ENCODE data around the gene ARHGEF17. TPM values are rescaled to one million over a fixed set of nuclear protein-coding genes. Genes with fewer than 3 reads are reported as not detected.
A peak's percentile ranks its signal among the peaks of the same experiment; 100 is the strongest.
"Not testable (repeated sequence)": the region's sequence is repeated elsewhere in the genome, so short reads cannot be mapped to it uniquely, and the experiment has no call there.

ARHGEF17 gene
- total RNA-seq, 4 donors from 2014 or later: 82.8 to 196 (median 122) TPM

DNA sequence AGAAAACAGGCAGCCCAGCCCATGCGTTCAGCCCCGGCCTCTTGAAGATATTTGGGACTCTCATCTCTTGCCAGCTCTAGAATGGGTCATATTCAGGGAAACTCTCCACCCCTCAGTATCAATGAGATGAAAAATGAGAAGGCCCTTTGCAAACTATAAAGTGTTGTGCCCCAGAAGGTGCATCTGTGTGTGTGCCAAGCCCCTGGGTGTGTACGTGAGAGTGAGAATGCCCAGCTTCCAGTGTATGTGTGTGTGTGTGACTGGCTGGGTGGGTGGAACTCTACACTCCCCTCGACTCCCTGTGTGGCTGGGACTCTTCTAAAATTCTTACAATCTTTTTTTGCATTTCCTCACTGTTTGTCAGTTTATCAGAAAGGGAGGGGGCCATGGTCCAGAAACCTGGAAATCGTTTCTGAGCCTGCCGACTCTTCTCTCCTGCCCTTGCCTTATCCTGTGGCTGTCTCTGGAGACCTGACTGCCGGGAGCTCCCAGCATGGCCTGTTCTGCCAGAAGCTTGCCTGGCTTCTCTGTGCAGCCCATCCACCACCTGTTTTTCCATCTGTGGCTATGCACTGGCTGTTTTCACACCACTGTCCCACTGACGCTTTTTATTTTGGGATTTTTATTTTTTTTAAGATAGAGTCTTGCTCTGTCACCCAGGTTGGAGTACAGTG is 34.7 kb upstream of the ARHGEF17 start:
- no peak for DNase-seq (ENCODE audit: extremely low spot score)
- no peaks in the 10 kb centered on the region for H3K9me3 ChIP-seq

GRCh38 chr11:73274191-73274590 is 33.9 kb upstream of the ARHGEF17 start:
- intact Hi-C loops (cut with DNase I); H3K27ac ChIP-seq (replicated peaks in 1 of 4): not testable (repeated sequence)
- 93% methylated on average over 4 of the region's 4 CpGs for WGBS

More for the DNA sequence above, 34.7 kb upstream of the ARHGEF17 start:
- WGBS: 70% methylated on average over 8 of the region's 8 CpGs
- Histone ChIP-seq H3K27me3 (peaks cover 0 to 13% (median 0%) of the 10 kb centered on the region in 4 donors), H3K4me1 (peaks cover 0 to 19% (median 12%) of the 10 kb centered on the region in 4 donors), H3K36me3 (no peaks in the 10 kb centered on the region), H3K4me3 (peak overlapping the region in 3 of 4 donors; percentile 9 to 11 (median 9)), H3K27ac (replicated peaks in 1 of 4) (no peak overlapping the region)
- intact Hi-C loops (cut with DNase I): no loop called here
- TF ChIP-seq POLR2A (IDR thresholded peaks at IDR 0.05; ENCODE audit: low read depth): no peak
- no peak for TF ChIP-seq POLR2AphosphoS5 (IDR thresholded peaks at IDR 0.05)
- TF ChIP-seq EP300 (IDR thresholded peaks at IDR 0.05): no peak
- TF ChIP-seq CTCF (IDR thresholded peaks at IDR 0.05): no peak

DNA sequence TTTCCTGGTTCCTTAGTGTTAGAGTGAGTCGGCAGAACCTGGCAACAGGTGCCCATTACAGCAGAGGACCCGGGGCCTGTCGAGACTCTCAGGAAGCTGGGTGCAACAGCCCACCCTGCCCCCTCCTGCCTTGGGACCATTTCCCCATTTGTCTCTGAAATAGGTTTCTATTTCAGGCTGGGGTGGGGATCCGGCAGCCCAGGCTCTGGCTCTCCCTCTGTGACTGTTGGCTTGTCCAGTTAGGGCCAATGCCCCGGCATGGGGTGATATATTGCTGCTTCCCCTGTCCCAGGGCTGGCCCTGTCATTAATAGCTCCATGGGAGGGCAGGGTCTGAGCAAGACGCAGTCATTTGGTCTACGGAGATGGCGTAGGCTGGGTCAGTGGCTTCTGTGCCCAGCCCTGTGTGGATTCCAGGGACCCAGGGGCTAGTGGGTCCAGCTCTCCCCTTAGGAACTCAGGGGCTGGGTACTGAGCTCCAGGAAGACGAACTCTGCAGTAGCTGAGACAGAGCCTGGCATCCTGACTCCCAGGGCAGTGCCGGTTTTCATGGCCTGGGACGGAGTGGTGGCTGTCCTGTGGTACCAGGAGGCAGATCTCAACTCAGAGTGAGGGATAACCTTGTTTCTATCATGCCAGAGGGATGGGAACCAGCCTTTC is 33.2 kb upstream of the ARHGEF17 start:
- Histone ChIP-seq H3K4me1 (peaks cover 0 to 8% (median 6%) of the 10 kb centered on the region in 4 donors), H3K9me3 (no peaks in the 10 kb centered on the region), H3K36me3 (no peaks in the 10 kb centered on the region), H3K27me3 (peaks cover 0 to 5% (median 0%) of the 10 kb centered on the region in 4 donors), H3K27ac (replicated peaks in 1 of 4) (peak overlapping the region in 1 of 4 donors; percentile 42), H3K4me3 (peak overlapping the region in 1 of 4 donors; percentile 16)
- no peak for DNase-seq (ENCODE audit: extremely low spot score)
- TF ChIP-seq EP300 (IDR thresholded peaks at IDR 0.05) (no peak), CTCF (IDR thresholded peaks at IDR 0.05) (no peak), POLR2AphosphoS5 (IDR thresholded peaks at IDR 0.05) (no peak), POLR2A (IDR thresholded peaks at IDR 0.05; ENCODE audit: low read depth) (no peak)
- WGBS: 77% methylated on average over 6 of the region's 11 CpGs
- intact Hi-C loops (cut with DNase I): no loop called here

More at GRCh38 chr11:73274191-73274590, 33.9 kb upstream of the ARHGEF17 start:
- not testable (repeated sequence) for H3K4me3 ChIP-seq; H3K27me3 ChIP-seq; H3K36me3 ChIP-seq; DNase-seq (ENCODE audit: extremely low spot score); H3K9me3 ChIP-seq
- H3K4me1 ChIP-seq: peaks cover 0 to 14% (median 9%) of the 10 kb centered on the region in 4 donors

- Histone ChIP-seq H3K27ac (replicated peaks in 1 of 4) (no peak overlapping the region), H3K4me1 (peaks cover 0 to 3% (median 2%) of the 10 kb centered on the region in 4 donors), H3K4me3 (no peak overlapping the region), H3K27me3 (peaks cover 0 to under 1% (median 0%) of the 10 kb centered on the region in 4 donors), H3K36me3 (no peaks in the 10 kb centered on the region), H3K9me3 (no peaks in the 10 kb centered on the region)
- no peak for TF ChIP-seq POLR2A (IDR thresholded peaks at IDR 0.05; ENCODE audit: low read depth)
- TF ChIP-seq CTCF (IDR thresholded peaks at IDR 0.05): no peak
- no peak for TF ChIP-seq POLR2AphosphoS5 (IDR thresholded peaks at IDR 0.05)
- no peak for TF ChIP-seq EP300 (IDR thresholded peaks at IDR 0.05)
- WGBS: 94% methylated on average over 4 of the region's 4 CpGs
- intact Hi-C loops (cut with DNase I): no loop called here
- DNase-seq (ENCODE audit: extremely low spot score): no peak
Observed at GRCh38 chr11:73275381-73275750, 32.7 kb upstream of the ARHGEF17 start.

DNA sequence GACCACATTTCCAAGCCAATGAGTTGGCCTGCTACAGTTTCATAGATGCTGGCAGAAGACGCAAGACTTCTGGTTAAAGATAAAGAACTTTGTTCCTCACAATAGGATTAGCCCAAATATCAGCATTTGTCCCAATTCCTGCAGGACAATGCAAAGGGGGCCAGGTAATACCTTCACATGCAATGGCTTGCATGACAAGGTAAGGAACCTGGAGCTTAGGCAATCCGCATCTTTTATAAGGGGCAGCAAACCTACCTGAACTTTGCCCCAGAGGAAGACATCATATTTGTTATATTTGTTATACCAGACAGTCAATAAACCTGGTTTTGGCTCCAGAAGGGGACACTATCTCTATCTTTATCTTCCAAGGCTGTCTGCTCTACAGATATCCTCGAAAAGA is 30.6 kb upstream of the ARHGEF17 start:
- Histone ChIP-seq H3K36me3 (no peaks in the 10 kb centered on the region), H3K27me3 (no peaks in the 10 kb centered on the region), H3K4me3 (no peak overlapping the region), H3K4me1 (no peaks in the 10 kb centered on the region), H3K9me3 (no peaks in the 10 kb centered on the region), H3K27ac (replicated peaks in 1 of 4) (no peak overlapping the region)
- WGBS: 91% methylated on average over 3 of the region's 3 CpGs
- intact Hi-C loops (cut with DNase I): no loop called here
- DNase-seq (ENCODE audit: extremely low spot score): no peak
- no peak for TF ChIP-seq CTCF (IDR thresholded peaks at IDR 0.05)
- TF ChIP-seq POLR2A (IDR thresholded peaks at IDR 0.05; ENCODE audit: low read depth): no peak
- no peak for TF ChIP-seq EP300 (IDR thresholded peaks at IDR 0.05)
- no peak for TF ChIP-seq POLR2AphosphoS5 (IDR thresholded peaks at IDR 0.05)

All from esophagus muscularis mucosa (tissue), 4 donors.